Tibial nerve (tissue), 4 donors: ENCODE measurements around the gene PSMF1. TPM values are rescaled to one million over a fixed set of nuclear protein-coding genes. Genes with fewer than 3 reads are reported as not detected.

Source experiments
- DNase-seq, 2 donors: peaks; one replicate each; pipeline ENCODE4 v3.0.0-alpha.2; 2019; ENCODE audit warnings: low spot score in 2 of 2
- H3K27ac ChIP-seq, 4 donors: fragments of 200-600 bp; sonication (generic) in 3 of 4; one replicate each; pipeline ENCODE4 v1.5.1; 2017 to 2019; ENCODE audit warnings: mild to moderate bottlenecking in 1 of 4
- H3K27me3 ChIP-seq, 2 donors: fragments of 200-600 bp; sonication (generic) in 1 of 2; one replicate each; pipeline versions ENCODE4 v1.5.1 to v1.6.0; 2017 to 2019
- H3K36me3 ChIP-seq, 3 donors: fragments of 200-600 bp; sonication (generic); one replicate each; pipeline ENCODE4 v1.5.1; 2018 to 2019
- H3K4me1 ChIP-seq, 4 donors: fragments of 200-600 bp; sonication (generic) in 3 of 4; one replicate each; pipeline ENCODE4 v1.5.1; 2017 to 2019
- H3K4me3 ChIP-seq, 4 donors: fragments of 200-600 bp; sonication (generic) in 3 of 4; one replicate each; pipeline ENCODE4 v1.5.1; 2017 to 2019; ENCODE audit warnings: mild to moderate bottlenecking in 1 of 4, moderate library complexity in 1 of 4
- H3K9me3 ChIP-seq, 4 donors: fragments of 200-600 bp; sonication (generic) in 3 of 4; one replicate each; pipeline ENCODE4 v1.5.1; 2017 to 2019
- CTCF ChIP-seq, 5 experiments: fragments of 200-600 bp in 3 of 5; fragments of 450-650 bp in 2 of 5; sonication (generic) in 3 of 5; IDR thresholded peaks; one replicate each; pipeline ENCODE4 v1.5.1; 2016 to 2019; ENCODE audit warnings: antibody characterized with exemption in 5 of 5, mild to moderate bottlenecking in 3 of 5, moderate library complexity in 2 of 5
- EP300 ChIP-seq, 2 donors: sonication (generic); formaldehyde crosslinking; IDR thresholded peaks; one replicate each; pipeline ENCODE4 v1.6.1; 2017; ENCODE audit warnings: antibody characterized with exemption in 2 of 2, mild to moderate bottlenecking in 1 of 2
- POLR2A ChIP-seq, 2 donors: fragments of 450-650 bp; IDR thresholded peaks; one replicate each; pipeline ENCODE4 v1.6.1; 2017; ENCODE audit warnings: antibody characterized with exemption in 2 of 2, mild to moderate bottlenecking in 2 of 2, moderate library complexity in 2 of 2
- WGBS, 2 donors: methylation state at CpG; one replicate each; pipeline ENCODE4 v1.1.5; 2018; 5-methylcytosine and 5-hydroxymethylcytosine counted together
- total RNA-seq, 4 donors: library from RNA; depleted of rRNA; stranded (reverse); fragments of >200 nt; gene quantifications; one replicate each; pipeline ENCODE4 v1.1.0, GENCODE V29; 2016

PSMF1 gene
- total RNA-seq, 4 donors from 2014 or later = 70.2 to 140 (median 112) TPM

GRCh38 chr20:1127840-1128239 is 9.4 kb downstream of the PSMF1 start:
- no peak for DNase-seq
- Histone ChIP-seq H3K27ac (no peak overlapping the region), H3K36me3 (peaks cover 2 to 75% (median 21%) of the 10 kb centered on the region in 3 donors), H3K4me1 (peaks cover 0 to 35% (median 14%) of the 10 kb centered on the region in 4 donors), H3K27me3 (no peaks in the 10 kb centered on the region), H3K9me3 (no peaks in the 10 kb centered on the region), H3K4me3 (no peak overlapping the region)
- no peak for TF ChIP-seq CTCF (IDR thresholded peaks at IDR 0.05)
- no peak for TF ChIP-seq POLR2A (IDR thresholded peaks at IDR 0.05)
- TF ChIP-seq EP300 (IDR thresholded peaks at IDR 0.05) = no peak
- WGBS, 2 donors = 91 to 97% methylated on average over 1 of the region's 1 CpG

GRCh38 chr20:1130058-1130694 is 11.8 kb downstream of the PSMF1 start:
- no peak overlapping the region for H3K27ac ChIP-seq

GRCh38 chr20:1130847-1131246 is 12.4 kb downstream of the PSMF1 start:
- Histone ChIP-seq H3K27me3 (no peaks in the 10 kb centered on the region), H3K9me3 (no peaks in the 10 kb centered on the region), H3K27ac (no peak overlapping the region), H3K4me3 (no peak overlapping the region), H3K4me1 (peaks cover 0 to 9% (median 0%) of the 10 kb centered on the region in 4 donors), H3K36me3 (peaks cover 2 to 91% (median 27%) of the 10 kb centered on the region in 3 donors)
- no peak for TF ChIP-seq EP300 (IDR thresholded peaks at IDR 0.05)
- no peak for TF ChIP-seq CTCF (IDR thresholded peaks at IDR 0.05)
- no peak for TF ChIP-seq POLR2A (IDR thresholded peaks at IDR 0.05)
- DNase-seq = no peak
- WGBS, 2 donors = 78 to 94% methylated on average over 5 of the region's 5 CpGs

More at GRCh38 chr20:1130058-1130694, 11.8 kb downstream of the PSMF1 start:
- 79 to 81% methylated on average over 4 of the region's 4 CpGs for WGBS, 2 donors
- Histone ChIP-seq H3K4me3 (no peak overlapping the region), H3K4me1 (peaks cover 0 to 14% (median under 1%) of the 10 kb centered on the region in 4 donors), H3K36me3 (peaks cover 2 to 90% (median 25%) of the 10 kb centered on the region in 3 donors), H3K9me3 (no peaks in the 10 kb centered on the region), H3K27me3 (no peaks in the 10 kb centered on the region)
- TF ChIP-seq CTCF (IDR thresholded peaks at IDR 0.05) (no peak), POLR2A (IDR thresholded peaks at IDR 0.05) (no peak), EP300 (IDR thresholded peaks at IDR 0.05) (no peak)
- no peak for DNase-seq

- Histone ChIP-seq H3K36me3 (peaks cover 2 to 91% (median 28%) of the 10 kb centered on the region in 3 donors), H3K4me1 (peaks cover 0 to 8% (median 0%) of the 10 kb centered on the region in 4 donors), H3K27ac (no peak overlapping the region), H3K9me3 (no peaks in the 10 kb centered on the region), H3K4me3 (no peak overlapping the region), H3K27me3 (no peaks in the 10 kb centered on the region)
- TF ChIP-seq CTCF (IDR thresholded peaks at IDR 0.05) = no peak
- TF ChIP-seq POLR2A (IDR thresholded peaks at IDR 0.05) = no peak
- no peak for TF ChIP-seq EP300 (IDR thresholded peaks at IDR 0.05)
- no peak for DNase-seq
- 91 to 94% methylated on average over 3 of the region's 3 CpGs for WGBS, 2 donors
Measured at GRCh38 chr20:1131354-1131753, 13.0 kb downstream of the PSMF1 start.

DNA sequence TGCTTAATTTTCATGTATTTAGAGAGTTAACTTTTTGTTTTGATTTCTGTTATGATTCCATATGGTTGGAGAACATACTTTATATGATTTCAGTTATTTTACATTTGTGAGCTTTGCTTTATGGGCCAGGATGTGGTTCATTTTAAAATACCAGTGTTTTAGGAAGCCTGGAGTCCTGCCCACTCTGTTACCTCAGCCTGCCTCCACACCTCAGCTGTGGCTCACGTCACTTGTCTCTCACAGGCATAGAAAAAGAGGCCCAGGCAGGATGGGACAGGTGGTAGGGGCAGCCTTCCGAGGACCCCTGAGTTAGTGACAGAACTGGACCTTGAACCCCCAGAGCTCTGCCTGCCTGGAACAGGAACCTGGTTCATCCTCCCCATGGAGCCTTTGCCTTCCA is 16.0 kb downstream of the PSMF1 start:
- Histone ChIP-seq H3K9me3 (no peaks in the 10 kb centered on the region), H3K4me3 (no peak overlapping the region), H3K36me3 (peaks cover 0 to 88% (median 18%) of the 10 kb centered on the region in 3 donors), H3K27ac (no peak overlapping the region), H3K4me1 (peaks cover 0 to 8% (median 0%) of the 10 kb centered on the region in 4 donors), H3K27me3 (no peaks in the 10 kb centered on the region)
- 68 to 88% methylated on average over 2 of the region's 2 CpGs for WGBS, 2 donors
- no peak for DNase-seq
- TF ChIP-seq CTCF (IDR thresholded peaks at IDR 0.05) = no peak
- no peak for TF ChIP-seq POLR2A (IDR thresholded peaks at IDR 0.05)
- TF ChIP-seq EP300 (IDR thresholded peaks at IDR 0.05) = no peak
